Measurements from ENCODE around the gene ZGRF1. TPM values are rescaled to one million over a fixed set of nuclear protein-coding genes. Genes with fewer than 3 reads are reported as not detected.

The ZGRF1 gene
- total and polyA plus RNA-seq, 10 of the 15 experiments (the other 5 are each of a cell fraction or from before 2014, with no cell fraction given) = 8.5 to 32.1 (median 20.1) TPM

- intact Hi-C loops (cut with micrococcal nuclease; ENCODE audit: unreplicated experiment) (no loop called here), in situ Hi-C loops (cut with MboI) (no loop called here)
- H3K4me2 ChIP-seq (ENCODE audit: control insufficient read depth, insufficient read depth) = no peak overlapping the region
- no peak for ATAC-seq
- POLR2A ChIA-PET = no interaction called here
- H3K79me2 ChIP-seq (ENCODE audit: control insufficient read depth, insufficient read depth, low read length) = no peaks in the 10 kb centered on the region
- RAD21 ChIA-PET (ENCODE audit: unreplicated experiment) = interaction anchor here (1.2 kb wide), 1 partner anchor 233 kb away, joined by 4 read pairs; no protein-coding TSS in a partner anchor
- BruUV-seq (replicated peaks) = no TSS peak
- CTCF ChIA-PET = interaction anchor here (0.6 to 2.4 kb wide), 2 partner anchors 160 to 204 kb away, joined by 3 to 8 read pairs; no protein-coding TSS in a partner anchor
- H3K9me3 ChIP-seq (replicated peaks; ENCODE audit: control insufficient read depth, insufficient read depth, low read length) = no peaks in the 10 kb centered on the region
- H2AFZ ChIP-seq (ENCODE audit: control insufficient read depth, low read depth, low read length) = no peak overlapping the region
- SMC1A ChIA-PET (ENCODE audit: uncharacterized antibody, unreplicated experiment) = interaction anchor here (1.5 to 2.8 kb wide), 2 partner anchors 8 to 432 kb away, joined by 3 to 10 read pairs; no protein-coding TSS in a partner anchor
- no peaks in the 10 kb centered on the region for H3K4me1 ChIP-seq (ENCODE audit: control insufficient read depth, insufficient read depth, low read length)
- no peak overlapping the region for H3K27ac ChIP-seq (ENCODE audit: control insufficient read depth, insufficient read depth)
- H4K20me1 ChIP-seq (ENCODE audit: control insufficient read depth, insufficient read depth) = no peaks in the 10 kb centered on the region
- no peak overlapping the region for H3K4me3 ChIP-seq
- H3K36me3 ChIP-seq (ENCODE audit: control insufficient read depth in 2 of 2, insufficient read depth in 2 of 2, low read length in 1 of 2) = no peaks in the 10 kb centered on the region
- WGBS (ENCODE audit: insufficient coverage, insufficient replicate concordance, low lambda C conversion rate, missing lambda C conversion rate) = 17% methylated on average over 3 of the region's 3 CpGs
- no peak for DNase-seq (ENCODE audit: low read depth, low spot score)
- FAIRE-seq = no peak
- no peaks in the 10 kb centered on the region for H3K27me3 ChIP-seq (replicated peaks in 1 of 2; ENCODE audit: control insufficient read depth in 2 of 2, insufficient read depth in 2 of 2, low read length in 1 of 2)
- H3K9ac ChIP-seq (ENCODE audit: control insufficient read depth, insufficient read depth, low read length) = no peak overlapping the region
- TF ChIP-seq MYB (IDR thresholded peaks at IDR 0.05; ENCODE audit: borderline replicate concordance, low read depth, low read length) (no peak), USF1 (IDR thresholded peaks at IDR 0.05; ENCODE audit: borderline replicate concordance, extremely low read length, insufficient read depth, low read depth, low read length) (no peak), ZBTB33 (IDR thresholded peaks at IDR 0.05) (no peak), CBFB (IDR thresholded peaks at IDR 0.05; ENCODE audit: low read depth) (no peak), BCL11A (IDR thresholded peaks at IDR 0.05; ENCODE audit: low read depth, low read length) (no peak), ETV6 (conservative IDR thresholded peaks at IDR 0.05 in 1 of 2, IDR thresholded peaks at IDR 0.05 in 1 of 2; ENCODE audit: borderline replicate concordance in 1 of 2, low read depth in 1 of 2) (no peak), LARP7 (IDR thresholded peaks at IDR 0.05) (no peak)
- TF ChIP-seq, protein P1, sequence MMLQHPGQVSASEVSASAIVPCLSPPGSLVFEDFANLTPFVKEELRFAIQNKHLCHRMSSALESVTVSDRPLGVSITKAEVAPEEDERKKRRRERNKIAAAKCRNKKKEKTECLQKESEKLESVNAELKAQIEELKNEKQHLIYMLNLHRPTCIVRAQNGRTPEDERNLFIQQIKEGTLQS (IDR thresholded peaks at IDR 0.05; ENCODE audit: borderline replicate concordance, extremely low read depth, low read depth, low read length) = no peak
- TF ChIP-seq, protein P2, sequence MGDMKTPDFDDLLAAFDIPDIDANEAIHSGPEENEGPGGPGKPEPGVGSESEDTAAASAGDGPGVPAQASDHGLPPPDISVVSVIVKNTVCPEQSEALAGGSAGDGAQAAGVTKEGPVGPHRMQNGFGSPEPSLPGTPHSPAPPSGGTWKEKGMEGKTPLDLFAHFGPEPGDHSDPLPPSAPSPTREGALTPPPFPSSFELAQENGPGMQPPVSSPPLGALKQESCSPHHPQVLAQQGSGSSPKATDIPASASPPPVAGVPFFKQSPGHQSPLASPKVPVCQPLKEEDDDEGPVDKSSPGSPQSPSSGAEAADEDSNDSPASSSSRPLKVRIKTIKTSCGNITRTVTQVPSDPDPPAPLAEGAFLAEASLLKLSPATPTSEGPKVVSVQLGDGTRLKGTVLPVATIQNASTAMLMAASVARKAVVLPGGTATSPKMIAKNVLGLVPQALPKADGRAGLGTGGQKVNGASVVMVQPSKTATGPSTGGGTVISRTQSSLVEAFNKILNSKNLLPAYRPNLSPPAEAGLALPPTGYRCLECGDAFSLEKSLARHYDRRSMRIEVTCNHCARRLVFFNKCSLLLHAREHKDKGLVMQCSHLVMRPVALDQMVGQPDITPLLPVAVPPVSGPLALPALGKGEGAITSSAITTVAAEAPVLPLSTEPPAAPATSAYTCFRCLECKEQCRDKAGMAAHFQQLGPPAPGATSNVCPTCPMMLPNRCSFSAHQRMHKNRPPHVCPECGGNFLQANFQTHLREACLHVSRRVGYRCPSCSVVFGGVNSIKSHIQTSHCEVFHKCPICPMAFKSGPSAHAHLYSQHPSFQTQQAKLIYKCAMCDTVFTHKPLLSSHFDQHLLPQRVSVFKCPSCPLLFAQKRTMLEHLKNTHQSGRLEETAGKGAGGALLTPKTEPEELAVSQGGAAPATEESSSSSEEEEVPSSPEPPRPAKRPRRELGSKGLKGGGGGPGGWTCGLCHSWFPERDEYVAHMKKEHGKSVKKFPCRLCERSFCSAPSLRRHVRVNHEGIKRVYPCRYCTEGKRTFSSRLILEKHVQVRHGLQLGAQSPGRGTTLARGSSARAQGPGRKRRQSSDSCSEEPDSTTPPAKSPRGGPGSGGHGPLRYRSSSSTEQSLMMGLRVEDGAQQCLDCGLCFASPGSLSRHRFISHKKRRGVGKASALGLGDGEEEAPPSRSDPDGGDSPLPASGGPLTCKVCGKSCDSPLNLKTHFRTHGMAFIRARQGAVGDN (IDR thresholded peaks at IDR 0.05) = no peak
- TF ChIP-seq, protein P3, sequence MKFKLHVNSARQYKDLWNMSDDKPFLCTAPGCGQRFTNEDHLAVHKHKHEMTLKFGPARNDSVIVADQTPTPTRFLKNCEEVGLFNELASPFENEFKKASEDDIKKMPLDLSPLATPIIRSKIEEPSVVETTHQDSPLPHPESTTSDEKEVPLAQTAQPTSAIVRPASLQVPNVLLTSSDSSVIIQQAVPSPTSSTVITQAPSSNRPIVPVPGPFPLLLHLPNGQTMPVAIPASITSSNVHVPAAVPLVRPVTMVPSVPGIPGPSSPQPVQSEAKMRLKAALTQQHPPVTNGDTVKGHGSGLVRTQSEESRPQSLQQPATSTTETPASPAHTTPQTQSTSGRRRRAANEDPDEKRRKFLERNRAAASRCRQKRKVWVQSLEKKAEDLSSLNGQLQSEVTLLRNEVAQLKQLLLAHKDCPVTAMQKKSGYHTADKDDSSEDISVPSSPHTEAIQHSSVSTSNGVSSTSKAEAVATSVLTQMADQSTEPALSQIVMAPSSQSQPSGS (IDR thresholded peaks at IDR 0.05; ENCODE audit: low read length) = no peak
- TF ChIP-seq, protein P4, sequence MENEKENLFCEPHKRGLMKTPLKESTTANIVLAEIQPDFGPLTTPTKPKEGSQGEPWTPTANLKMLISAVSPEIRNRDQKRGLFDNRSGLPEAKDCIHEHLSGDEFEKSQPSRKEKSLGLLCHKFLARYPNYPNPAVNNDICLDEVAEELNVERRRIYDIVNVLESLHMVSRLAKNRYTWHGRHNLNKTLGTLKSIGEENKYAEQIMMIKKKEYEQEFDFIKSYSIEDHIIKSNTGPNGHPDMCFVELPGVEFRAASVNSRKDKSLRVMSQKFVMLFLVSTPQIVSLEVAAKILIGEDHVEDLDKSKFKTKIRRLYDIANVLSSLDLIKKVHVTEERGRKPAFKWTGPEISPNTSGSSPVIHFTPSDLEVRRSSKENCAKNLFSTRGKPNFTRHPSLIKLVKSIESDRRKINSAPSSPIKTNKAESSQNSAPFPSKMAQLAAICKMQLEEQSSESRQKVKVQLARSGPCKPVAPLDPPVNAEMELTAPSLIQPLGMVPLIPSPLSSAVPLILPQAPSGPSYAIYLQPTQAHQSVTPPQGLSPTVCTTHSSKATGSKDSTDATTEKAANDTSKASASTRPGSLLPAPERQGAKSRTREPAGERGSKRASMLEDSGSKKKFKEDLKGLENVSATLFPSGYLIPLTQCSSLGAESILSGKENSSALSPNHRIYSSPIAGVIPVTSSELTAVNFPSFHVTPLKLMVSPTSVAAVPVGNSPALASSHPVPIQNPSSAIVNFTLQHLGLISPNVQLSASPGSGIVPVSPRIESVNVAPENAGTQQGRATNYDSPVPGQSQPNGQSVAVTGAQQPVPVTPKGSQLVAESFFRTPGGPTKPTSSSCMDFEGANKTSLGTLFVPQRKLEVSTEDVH (IDR thresholded peaks at IDR 0.05; ENCODE audit: low read depth, partially characterized antibody) = no peak
Measured at GRCh38 chr4:112532267-112532666, 104.4 kb downstream of the ZGRF1 start.

Measured in GM12878 (cell line).